HUES64 (cell line): ENCODE measurements around the gene STX17. TPM values are rescaled to one million over a fixed set of nuclear protein-coding genes. Genes with fewer than 3 reads are reported as not detected.
"Not testable (repeated sequence)": the region's sequence is repeated elsewhere in the genome, so short reads cannot be mapped to it uniquely, and the experiment has no call there.

Source experiments
- H3K27ac ChIP-seq: 2 replicates; pipeline ENCODE4 v1.7.0; 2013; ENCODE audit warnings: low read depth, low read length, inconsistent platforms
- H3K27me3 ChIP-seq: 2 replicates; pipeline ENCODE4 v1.6.1; 2013; ENCODE audit warnings: mild to moderate bottlenecking, low read length; ENCODE audit not compliant: insufficient read depth
- H3K36me3 ChIP-seq: 2 replicates; pipeline ENCODE4 v1.6.1; 2013; ENCODE audit warnings: mild to moderate bottlenecking, low read length; ENCODE audit not compliant: insufficient read depth
- H3K4me1 ChIP-seq: 2 replicates; pipeline ENCODE4 v1.6.1; 2013; ENCODE audit warnings: mild to moderate bottlenecking, low read length, moderate library complexity; ENCODE audit not compliant: insufficient read depth
- H3K4me3 ChIP-seq: 2 replicates; pipeline ENCODE4 v1.5.1; 2013; ENCODE audit warnings: mild to moderate bottlenecking, low read length, moderate library complexity
- H3K9ac ChIP-seq: 2 replicates; pipeline ENCODE4 v1.6.1; 2013; ENCODE audit warnings: mild to moderate bottlenecking, low read depth, low read length
- H3K9me3 ChIP-seq: 2 replicates; pipeline ENCODE4 v1.6.1; 2013; ENCODE audit warnings: low read depth, low read length; ENCODE audit not compliant: insufficient read depth
- WGBS: fragments of 150-250, 120-280 bp; methylation state at CpG from one replicate; pipeline ENCODE4 v1.1.7; 2013; ENCODE audit warnings: missing lambda C conversion rate; 5-methylcytosine and 5-hydroxymethylcytosine counted together
- polyA plus RNA-seq, 2 experiments: library from polyadenylated mRNA; stranded (reverse); fragments of 50-300 nt; gene quantifications; one replicate each; pipeline ENCODE4 v1.2.3, GENCODE V29; 2013

The STX17 gene
- polyA plus RNA-seq (2013, experiment 1 of 2) = 9.8 TPM
- polyA plus RNA-seq (2013, experiment 2 of 2) = 15.3 TPM

- peak within 1 kb of the TSS; percentile 85 for H3K4me3 ChIP-seq
- H3K27me3 ChIP-seq = no peaks in the 10 kb centered on the region
- no peaks in the 10 kb centered on the region for H3K36me3 ChIP-seq
- no peaks in the 10 kb centered on the region for H3K9me3 ChIP-seq
- H3K27ac ChIP-seq = peak within 1 kb of the TSS; percentile 47
- H3K9ac ChIP-seq = peak within 1 kb of the TSS; percentile 83
- peaks cover 4% of the 10 kb centered on the region; the same call in 1 of the 2 replicates for H3K4me1 ChIP-seq
- 1% methylated on average over 76 of the region's 76 CpGs for WGBS
Measured at GRCh38 chr9:99906403-99907207, at the start of gene STX17. Gene STX17 (plus strand): TSS chr9:99906654. CDS start chr9:99915240, 8,586 bp downstream.

GRCh38 chr9:99857576-99857975, 48.9 kb upstream of the STX17 start:
- H3K27me3 ChIP-seq, H3K9ac ChIP-seq, H3K4me3 ChIP-seq, H3K36me3 ChIP-seq, H3K27ac ChIP-seq, H3K9me3 ChIP-seq: not testable (repeated sequence)
- WGBS = 92% methylated on average over 2 of the region's 3 CpGs
- peaks cover 14% of the 10 kb centered on the region for H3K4me1 ChIP-seq

- Histone ChIP-seq H3K4me1 (peaks cover 14% of the 10 kb centered on the region), H3K9me3 (no peaks in the 10 kb centered on the region), H3K9ac (no peak overlapping the region), H3K27me3 (no peaks in the 10 kb centered on the region), H3K4me3 (no peak overlapping the region), H3K27ac (no peak overlapping the region), H3K36me3 (no peaks in the 10 kb centered on the region)
- WGBS = 94% methylated on average over 3 of the region's 3 CpGs
Measured at GRCh38 chr9:99858087-99858486, 48.4 kb upstream of the STX17 start.

- Histone ChIP-seq H3K9me3 (no peaks in the 10 kb centered on the region), H3K36me3 (no peaks in the 10 kb centered on the region), H3K27ac (peak overlapping the region; percentile 25; the same call in 1 of the 2 replicates), H3K4me3 (no peak overlapping the region), H3K27me3 (no peaks in the 10 kb centered on the region), H3K9ac (no peak overlapping the region), H3K4me1 (peaks cover 14% of the 10 kb centered on the region)
- 80% methylated on average over 4 of the region's 5 CpGs for WGBS
Measured at GRCh38 chr9:99859243-99859980, 47.0 kb upstream of the STX17 start.

- Histone ChIP-seq H3K36me3 (no peaks in the 10 kb centered on the region), H3K9ac (no peak overlapping the region), H3K4me1 (peaks cover 14% of the 10 kb centered on the region), H3K4me3 (no peak overlapping the region), H3K27me3 (no peaks in the 10 kb centered on the region), H3K27ac (no peak overlapping the region), H3K9me3 (no peaks in the 10 kb centered on the region)
- WGBS = 100% methylated on average over 1 of the region's 1 CpG
Measured at GRCh38 chr9:99860266-99860665, 46.2 kb upstream of the STX17 start.

GRCh38 chr9:99863955-99864354, 42.5 kb upstream of the STX17 start:
- H3K36me3 ChIP-seq = no peaks in the 10 kb centered on the region
- 95% methylated on average over 1 of the region's 2 CpGs for whole genome bisulfite sequencing

GRCh38 chr9:99866398-99866797, 40.1 kb upstream of the STX17 start:
- WGBS = 68% methylated on average over 2 of the region's 2 CpGs

More at GRCh38 chr9:99863955-99864354, 42.5 kb upstream of the STX17 start:
- no peak overlapping the region for H3K27ac ChIP-seq
- H3K9me3 ChIP-seq = no peaks in the 10 kb centered on the region
- no peak overlapping the region for H3K4me3 ChIP-seq
- H3K4me1 ChIP-seq = peaks cover 15% of the 10 kb centered on the region
- no peak overlapping the region for H3K9ac ChIP-seq
- no peaks in the 10 kb centered on the region for H3K27me3 ChIP-seq

GRCh38 chr9:99867536-99867935, 38.9 kb upstream of the STX17 start:
- Histone ChIP-seq H3K4me3 (no peak overlapping the region), H3K36me3 (no peaks in the 10 kb centered on the region), H3K27ac (no peak overlapping the region), H3K9me3 (no peaks in the 10 kb centered on the region), H3K9ac (no peak overlapping the region), H3K4me1 (0 out of 2 replicates have a peak, but pooled peaks cover 3% of the 10 kb centered on the region), H3K27me3 (no peaks in the 10 kb centered on the region)
- 68% methylated on average over 1 of the region's 3 CpGs for WGBS

More at GRCh38 chr9:99866398-99866797, 40.1 kb upstream of the STX17 start:
- Histone ChIP-seq H3K4me3 (no peak overlapping the region), H3K36me3 (no peaks in the 10 kb centered on the region), H3K27ac (no peak overlapping the region), H3K4me1 (0 out of 2 replicates have a peak, but pooled peaks cover 3% of the 10 kb centered on the region), H3K9me3 (no peaks in the 10 kb centered on the region), H3K27me3 (no peaks in the 10 kb centered on the region), H3K9ac (no peak overlapping the region)

GRCh38 chr9:99867968-99868367, 38.5 kb upstream of the STX17 start:
- H3K9ac ChIP-seq = no peak overlapping the region
- 0 out of 2 replicates have a peak, but pooled peaks cover 3% of the 10 kb centered on the region for H3K4me1 ChIP-seq
- no peaks in the 10 kb centered on the region for H3K36me3 ChIP-seq
- H3K27me3 ChIP-seq = no peaks in the 10 kb centered on the region
- H3K4me3 ChIP-seq = no peak overlapping the region
- no peak overlapping the region for H3K27ac ChIP-seq
- no peaks in the 10 kb centered on the region for H3K9me3 ChIP-seq

- H3K36me3 ChIP-seq = no peaks in the 10 kb centered on the region
- no peak overlapping the region for H3K9ac ChIP-seq
- no peak overlapping the region for H3K27ac ChIP-seq
- H3K4me3 ChIP-seq = no peak overlapping the region
- no peaks in the 10 kb centered on the region for H3K9me3 ChIP-seq
- 0 out of 2 replicates have a peak, but pooled peaks cover 3% of the 10 kb centered on the region for H3K4me1 ChIP-seq
- 96% methylated on average over 2 of the region's 2 CpGs for WGBS
- no peaks in the 10 kb centered on the region for H3K27me3 ChIP-seq
Measured at GRCh38 chr9:99868845-99869244, 37.6 kb upstream of the STX17 start.

- Histone ChIP-seq H3K36me3 (no peaks in the 10 kb centered on the region), H3K9me3 (no peaks in the 10 kb centered on the region), H3K4me1 (0 out of 2 replicates have a peak, but pooled peaks cover 3% of the 10 kb centered on the region), H3K27me3 (no peaks in the 10 kb centered on the region), H3K9ac (no peak overlapping the region), H3K27ac (no peak overlapping the region), H3K4me3 (no peak overlapping the region)
- WGBS = 86% methylated on average over 5 of the region's 5 CpGs
Measured at GRCh38 chr9:99870126-99870525, 36.3 kb upstream of the STX17 start.
